Measurements from ENCODE around the gene SNX10. TPM values are rescaled to one million over a fixed set of nuclear protein-coding genes. Genes with fewer than 3 reads are reported as not detected.

The SNX10 gene
- total RNA-seq, 1 experiment from 2014 or later, result 9.4 TPM

- H3K4me1 Mint-ChIP-seq, result no peaks in the 10 kb centered on the region
- no peak overlapping the region for H3K27ac Mint-ChIP-seq
- no peaks in the 10 kb centered on the region for H3K79me1 ChIP-seq (ENCODE audit: insufficient read depth, low read depth, low read length, poor library complexity, severe bottlenecking)
- no peaks in the 10 kb centered on the region for H3K27me3 ChIP-seq (ENCODE audit: insufficient read depth, low read length)
- no peak overlapping the region for H3K56ac ChIP-seq (ENCODE audit: insufficient read length, low read depth, low read length)
- no peak overlapping the region for H2BK20ac ChIP-seq (ENCODE audit: low read depth, low read length, poor library complexity, severe bottlenecking)
- H3K9ac ChIP-seq (ENCODE audit: extremely low read depth, insufficient read length, low read length), result no peak overlapping the region
- no peak overlapping the region for H3K14ac ChIP-seq (ENCODE audit: insufficient read depth, low read length)
- no peak overlapping the region for H3K18ac ChIP-seq (ENCODE audit: insufficient read length, low read depth, low read length)
- no peak overlapping the region for H3K27ac ChIP-seq (ENCODE audit: insufficient read length, low read depth, low read length)
- no peak overlapping the region for H4K91ac ChIP-seq (ENCODE audit: insufficient read length, low read depth, low read length)
- no peak for TF ChIP-seq CTCF (conservative IDR thresholded peaks at IDR 0.05)
- no peak overlapping the region for H3K4ac ChIP-seq (ENCODE audit: low read depth, low read length)
- no peaks in the 10 kb centered on the region for H3K9me3 ChIP-seq (ENCODE audit: control insufficient read depth, low read depth, low read length)
- H2BK12ac ChIP-seq (ENCODE audit: insufficient read length, low read depth, low read length), result no peak overlapping the region
- no peaks in the 10 kb centered on the region for H3K36me3 Mint-ChIP-seq (ENCODE audit: insufficient read depth in 1 of 3, low read depth in 3 of 3)
- H3K27me3 Mint-ChIP-seq (ENCODE audit: low read depth), result no peaks in the 10 kb centered on the region; the same call in none of the 2 replicates
- H3K4me3 Mint-ChIP-seq, result no peak overlapping the region
- H3K9me3 Mint-ChIP-seq, result no peaks in the 10 kb centered on the region
- H3K23ac ChIP-seq (ENCODE audit: insufficient read length, low read depth, low read length), result no peak overlapping the region
- no CpG with 5 or more reads among the region's 13 CpGs for WGBS (ENCODE audit: extremely low coverage, insufficient read length, low lambda C conversion rate)
- no peaks in the 10 kb centered on the region for H3K79me2 ChIP-seq (ENCODE audit: insufficient read depth, low read length)
- no peak for DNase-seq
- no peak overlapping the region for H4K5ac ChIP-seq (ENCODE audit: insufficient read length, low read depth, low read length)
- H2AK5ac ChIP-seq (ENCODE audit: insufficient read length, low read length), result no peak overlapping the region
- no peak overlapping the region for H3T11ph ChIP-seq (ENCODE audit: low read length)
- H4K20me1 ChIP-seq (ENCODE audit: control insufficient read depth, insufficient read depth, insufficient read length), result no peaks in the 10 kb centered on the region
- no peaks in the 10 kb centered on the region for H3K23me2 ChIP-seq (ENCODE audit: insufficient read length, low read depth, low read length, poor library complexity, severe bottlenecking)
- no peaks in the 10 kb centered on the region for H3K4me1 ChIP-seq (ENCODE audit: insufficient read depth, low read length)
- no peak overlapping the region for H2BK120ac ChIP-seq (ENCODE audit: low read depth, low read length, poor library complexity, severe bottlenecking)
- H3K4me2 ChIP-seq (ENCODE audit: insufficient read depth, insufficient read length, low read length), result no peak overlapping the region
- H2AFZ ChIP-seq (ENCODE audit: low read length), result no peak overlapping the region
- no peak overlapping the region for H2BK15ac ChIP-seq (ENCODE audit: low read depth, low read length)
- no peak overlapping the region for H4K8ac ChIP-seq (replicated peaks; ENCODE audit: insufficient read length, low read depth, low read length)
- H2BK5ac ChIP-seq (ENCODE audit: insufficient read length, low read length), result no peak overlapping the region
Measured at GRCh38 chr7:26245150-26245549, 46.5 kb upstream of the SNX10 start.

Data from H9 (cell line).